Measurements from ENCODE around the gene FOXN3.

The FOXN3 gene

DNA sequence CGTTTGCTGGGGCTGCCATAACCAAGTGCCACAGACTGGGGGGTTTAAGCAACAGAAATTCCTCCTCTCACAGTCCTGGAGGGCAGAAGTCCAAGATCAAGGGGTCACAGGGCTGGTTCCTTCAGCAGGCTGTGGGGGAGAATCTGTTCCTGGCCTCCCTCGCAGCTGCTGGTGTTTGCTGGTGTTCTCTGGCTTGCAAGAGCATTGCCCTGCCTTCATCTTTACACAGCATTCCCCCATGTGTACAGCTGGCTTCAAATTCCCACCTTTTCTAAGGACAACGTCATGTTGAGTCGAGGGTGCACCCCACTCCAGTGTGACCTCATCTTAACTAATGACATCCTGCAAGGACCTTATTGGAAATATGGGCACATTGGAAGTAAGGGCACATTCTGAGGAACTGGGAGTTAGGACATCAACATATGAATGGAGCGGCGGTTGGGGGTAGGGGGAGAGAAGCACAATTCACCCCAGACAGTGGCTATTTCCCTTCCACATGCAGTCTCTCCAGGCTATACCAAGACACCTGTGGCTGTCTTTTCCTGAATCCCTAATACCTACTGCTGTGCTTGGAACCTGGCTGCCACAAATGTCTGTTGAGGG lies 123.6 kb downstream of the FOXN3 start:
- Histone ChIP-seq H3K27ac (ENCODE audit: low read length) (no peak overlapping the region), H3K9me3 (ENCODE audit: control insufficient read depth, insufficient read depth, low read length) (no peaks in the 10 kb centered on the region), H3K4me3 (ENCODE audit: low read length) (no peak overlapping the region), H3K4me1 (ENCODE audit: control insufficient read depth, insufficient read depth, low read length) (peaks cover 20% of the 10 kb centered on the region), H3K36me3 (ENCODE audit: control insufficient read depth, insufficient read depth, low read length) (no peaks in the 10 kb centered on the region), H3K27me3 (ENCODE audit: control insufficient read depth, insufficient read depth, low read length) (no peaks in the 10 kb centered on the region)
- DNase-seq (ENCODE audit: low read depth, low spot score), result peak; percentile 67
- WGBS (ENCODE audit: insufficient coverage, insufficient read length), result no CpG with 5 or more reads among the region's 6 CpGs

DNA sequence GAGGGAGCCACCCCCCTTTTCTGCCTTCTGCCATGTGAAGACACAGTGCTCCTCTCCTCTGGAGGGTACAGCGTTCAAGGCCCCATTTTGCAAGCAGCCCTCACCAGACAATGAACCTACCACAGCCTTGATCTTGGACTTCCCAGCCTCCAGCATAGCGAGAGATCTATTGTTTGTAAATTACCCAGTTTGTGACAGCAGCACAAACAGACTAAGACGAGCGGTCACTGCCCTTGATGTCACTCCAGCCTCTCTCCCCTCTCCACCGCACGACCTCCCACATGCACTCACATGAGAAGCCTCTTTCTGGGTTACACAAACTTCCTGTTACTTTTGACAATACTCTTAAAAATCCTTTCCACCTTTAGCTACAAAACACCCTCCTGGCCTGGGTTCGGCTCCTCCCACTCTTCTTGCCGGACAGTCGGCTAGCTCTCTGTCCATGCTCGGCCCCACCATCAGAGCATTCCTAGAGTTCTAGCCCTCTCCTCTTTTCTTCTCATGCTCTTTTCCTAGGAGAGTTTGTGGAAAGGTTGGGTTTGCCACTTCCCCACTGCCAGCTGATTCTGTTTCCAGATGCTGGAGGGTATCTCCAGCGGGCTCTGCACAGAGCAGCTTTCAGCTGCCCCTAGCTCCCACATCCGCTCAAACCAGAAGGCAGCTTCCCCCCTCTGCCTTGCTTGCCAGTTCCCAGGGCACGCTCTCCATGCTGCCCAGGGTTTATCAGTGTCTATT lies 124.3 kb downstream of the FOXN3 start:
- WGBS (ENCODE audit: insufficient coverage, insufficient read length), result no CpG with 5 or more reads among the region's 13 CpGs
- H3K36me3 ChIP-seq (ENCODE audit: control insufficient read depth, insufficient read depth, low read length), result no peaks in the 10 kb centered on the region
- H3K4me3 ChIP-seq (ENCODE audit: low read length), result no peak overlapping the region
- no peaks in the 10 kb centered on the region for H3K27me3 ChIP-seq (ENCODE audit: control insufficient read depth, insufficient read depth, low read length)
- no peaks in the 10 kb centered on the region for H3K9me3 ChIP-seq (ENCODE audit: control insufficient read depth, insufficient read depth, low read length)
- peaks cover 20% of the 10 kb centered on the region for H3K4me1 ChIP-seq (ENCODE audit: control insufficient read depth, insufficient read depth, low read length)
- DNase-seq (ENCODE audit: low read depth, low spot score), result no peak
- no peak overlapping the region for H3K27ac ChIP-seq (ENCODE audit: low read length)

GRCh38 chr14:89291351-89291940 lies 125.6 kb downstream of the FOXN3 start:
- Histone ChIP-seq H3K9me3 (ENCODE audit: control insufficient read depth, insufficient read depth, low read length) (no peaks in the 10 kb centered on the region), H3K36me3 (ENCODE audit: control insufficient read depth, insufficient read depth, low read length) (no peaks in the 10 kb centered on the region), H3K27ac (ENCODE audit: low read length) (no peak overlapping the region), H3K4me3 (ENCODE audit: low read length) (no peak overlapping the region), H3K4me1 (ENCODE audit: control insufficient read depth, insufficient read depth, low read length) (peaks cover 20% of the 10 kb centered on the region), H3K27me3 (ENCODE audit: control insufficient read depth, insufficient read depth, low read length) (no peaks in the 10 kb centered on the region)
- no peak for DNase-seq (ENCODE audit: low read depth, low spot score)
- no CpG with 5 or more reads among the region's 9 CpGs for WGBS (ENCODE audit: insufficient coverage, insufficient read length)

DNA sequence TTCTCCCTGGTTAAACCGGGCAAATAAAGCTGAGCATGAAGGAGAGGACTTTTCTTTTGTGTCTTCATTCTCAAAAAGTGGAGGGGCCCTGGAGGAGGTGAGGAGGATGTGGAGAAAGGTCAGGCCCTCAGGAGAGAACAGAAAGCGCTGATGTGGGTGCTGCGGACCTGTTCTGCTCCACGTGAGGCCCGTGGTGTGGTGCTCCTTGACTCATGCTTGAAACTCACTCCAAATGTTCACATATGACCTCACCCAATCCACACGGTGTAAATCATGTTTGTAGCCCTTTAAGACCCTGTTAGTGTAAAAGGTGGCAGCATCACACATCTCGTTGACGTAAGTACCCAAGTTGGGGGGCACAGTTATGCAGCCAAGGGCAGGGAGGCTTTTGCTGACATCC lies 126.2 kb downstream of the FOXN3 start:
- no peaks in the 10 kb centered on the region for H3K27me3 ChIP-seq (ENCODE audit: control insufficient read depth, insufficient read depth, low read length)
- H3K4me3 ChIP-seq (ENCODE audit: low read length), result no peak overlapping the region
- H3K27ac ChIP-seq (ENCODE audit: low read length), result no peak overlapping the region
- peaks cover 21% of the 10 kb centered on the region for H3K4me1 ChIP-seq (ENCODE audit: control insufficient read depth, insufficient read depth, low read length)
- no CpG with 5 or more reads among the region's 8 CpGs for WGBS (ENCODE audit: insufficient coverage, insufficient read length)
- H3K36me3 ChIP-seq (ENCODE audit: control insufficient read depth, insufficient read depth, low read length), result no peaks in the 10 kb centered on the region
- no peaks in the 10 kb centered on the region for H3K9me3 ChIP-seq (ENCODE audit: control insufficient read depth, insufficient read depth, low read length)
- no peak for DNase-seq (ENCODE audit: low read depth, low spot score)

DNA sequence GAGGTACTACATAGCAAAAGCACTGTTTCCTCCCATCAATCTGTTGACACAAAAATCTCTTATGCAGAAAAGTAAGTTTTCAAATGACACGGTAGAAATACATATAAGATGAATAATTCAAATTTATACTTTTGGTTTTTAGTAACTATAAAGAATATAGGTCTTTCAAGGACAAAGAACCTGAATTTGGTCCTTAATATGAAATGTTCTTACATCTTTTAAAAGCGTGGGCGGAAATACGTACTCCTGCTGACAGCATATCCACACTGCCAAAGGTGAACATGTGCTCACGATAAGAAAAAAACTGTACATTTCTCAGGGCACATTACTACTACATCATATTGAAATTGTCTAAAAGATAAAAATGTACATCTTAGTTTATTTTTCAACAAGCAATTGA lies 127.6 kb downstream of the FOXN3 start:
- Histone ChIP-seq H3K36me3 (ENCODE audit: control insufficient read depth, insufficient read depth, low read length) (no peaks in the 10 kb centered on the region), H3K4me1 (ENCODE audit: control insufficient read depth, insufficient read depth, low read length) (peaks cover 19% of the 10 kb centered on the region), H3K4me3 (ENCODE audit: low read length) (no peak overlapping the region), H3K27ac (ENCODE audit: low read length) (no peak overlapping the region), H3K27me3 (ENCODE audit: control insufficient read depth, insufficient read depth, low read length) (no peaks in the 10 kb centered on the region), H3K9me3 (ENCODE audit: control insufficient read depth, insufficient read depth, low read length) (no peaks in the 10 kb centered on the region)
- DNase-seq (ENCODE audit: low read depth, low spot score), result no peak
- no CpG with 5 or more reads among the region's 5 CpGs for WGBS (ENCODE audit: insufficient coverage, insufficient read length)

DNA sequence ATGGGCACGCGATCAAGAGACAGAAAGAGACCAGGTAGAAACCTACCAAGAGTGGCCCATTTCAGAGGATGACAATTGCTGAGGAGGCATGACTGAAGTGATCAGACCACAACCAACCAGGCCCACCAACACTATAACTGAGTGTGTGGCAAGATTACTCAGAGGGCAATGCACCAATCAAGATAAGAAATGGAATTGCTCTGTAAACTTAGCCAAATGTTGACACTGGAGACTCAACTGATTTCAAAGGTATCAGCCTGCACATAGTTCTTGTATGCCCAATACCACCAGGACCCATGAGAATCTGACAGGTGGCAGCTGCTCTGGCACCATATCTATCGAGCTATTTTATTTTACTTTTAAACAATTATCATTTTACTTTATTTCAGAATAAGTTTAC lies 128.9 kb downstream of the FOXN3 start:
- no CpG with 5 or more reads among the region's 3 CpGs for WGBS (ENCODE audit: insufficient coverage, insufficient read length)
- H3K36me3 ChIP-seq (ENCODE audit: control insufficient read depth, insufficient read depth, low read length), result no peaks in the 10 kb centered on the region

GRCh38 chr14:89284333-89285058 lies 132.5 kb downstream of the FOXN3 start:
- no peaks in the 10 kb centered on the region for H3K9me3 ChIP-seq (ENCODE audit: control insufficient read depth, insufficient read depth, low read length)
- no peak overlapping the region for H3K4me3 ChIP-seq (ENCODE audit: low read length)
- peaks cover 4% of the 10 kb centered on the region; the same call in 1 of the 2 replicates for H3K36me3 ChIP-seq (ENCODE audit: control insufficient read depth, insufficient read depth, low read length)
- no peak overlapping the region for H3K27ac ChIP-seq (ENCODE audit: low read length)
- WGBS (ENCODE audit: insufficient coverage, insufficient read length), result no CpG with 5 or more reads among the region's 13 CpGs
- DNase-seq (ENCODE audit: low read depth, low spot score), result no peak
- no peaks in the 10 kb centered on the region for H3K27me3 ChIP-seq (ENCODE audit: control insufficient read depth, insufficient read depth, low read length)
- peaks cover 5% of the 10 kb centered on the region; the same call in 1 of the 2 replicates for H3K4me1 ChIP-seq (ENCODE audit: control insufficient read depth, insufficient read depth, low read length)

More for the DNA sequence above, 128.9 kb downstream of the FOXN3 start:
- H3K4me1 ChIP-seq (ENCODE audit: control insufficient read depth, insufficient read depth, low read length), result peaks cover 11% of the 10 kb centered on the region
- H3K27ac ChIP-seq (ENCODE audit: low read length), result no peak overlapping the region
- H3K9me3 ChIP-seq (ENCODE audit: control insufficient read depth, insufficient read depth, low read length), result no peaks in the 10 kb centered on the region
- no peak overlapping the region for H3K4me3 ChIP-seq (ENCODE audit: low read length)
- H3K27me3 ChIP-seq (ENCODE audit: control insufficient read depth, insufficient read depth, low read length), result no peaks in the 10 kb centered on the region
- no peak for DNase-seq (ENCODE audit: low read depth, low spot score)

DNA sequence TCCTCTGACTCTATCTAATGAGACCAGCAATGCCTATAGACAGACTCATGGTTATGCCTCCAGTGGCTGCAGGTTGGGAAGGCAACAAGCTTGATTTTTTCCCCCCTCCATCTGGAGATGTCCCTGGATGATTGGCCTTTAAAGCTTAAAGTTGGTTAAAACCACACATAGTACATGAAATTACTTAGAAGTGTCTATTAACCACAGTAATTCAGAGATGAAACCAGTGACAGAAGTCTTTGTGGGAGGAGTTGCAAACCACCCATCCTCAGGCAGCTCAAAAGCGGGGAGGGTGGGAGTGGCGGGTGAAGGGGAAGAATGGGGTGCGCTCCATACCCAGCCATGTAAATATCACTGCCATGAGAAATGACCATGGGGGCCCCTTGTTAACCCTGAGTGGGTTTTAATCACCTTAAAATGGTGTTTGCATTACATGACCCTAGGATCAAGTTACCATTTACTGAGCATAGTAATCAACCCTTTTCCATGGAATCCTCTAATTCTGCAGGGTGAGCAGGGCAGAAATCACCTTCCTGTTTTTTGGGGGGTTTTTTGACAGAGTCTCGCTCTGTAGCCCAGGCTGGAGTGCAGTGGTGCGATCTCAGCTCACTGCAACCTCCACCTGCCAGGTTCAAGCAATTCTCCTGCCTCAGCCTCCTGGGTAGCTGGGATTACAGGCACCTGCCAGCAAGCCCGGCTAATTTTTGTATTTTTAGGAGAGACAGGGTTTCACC lies 133.5 kb downstream of the FOXN3 start:
- peaks cover 5% of the 10 kb centered on the region; the same call in 1 of the 2 replicates for H3K4me1 ChIP-seq (ENCODE audit: control insufficient read depth, insufficient read depth, low read length)
- H3K9me3 ChIP-seq (ENCODE audit: control insufficient read depth, insufficient read depth, low read length), result no peaks in the 10 kb centered on the region
- H3K27me3 ChIP-seq (ENCODE audit: control insufficient read depth, insufficient read depth, low read length), result no peaks in the 10 kb centered on the region
- no peak overlapping the region for H3K27ac ChIP-seq (ENCODE audit: low read length)
- peaks cover 4% of the 10 kb centered on the region; the same call in 1 of the 2 replicates for H3K36me3 ChIP-seq (ENCODE audit: control insufficient read depth, insufficient read depth, low read length)
- H3K4me3 ChIP-seq (ENCODE audit: low read length), result no peak overlapping the region
- DNase-seq (ENCODE audit: low read depth, low spot score), result no peak
- WGBS (ENCODE audit: insufficient coverage, insufficient read length), result no CpG with 5 or more reads among the region's 6 CpGs

DNA sequence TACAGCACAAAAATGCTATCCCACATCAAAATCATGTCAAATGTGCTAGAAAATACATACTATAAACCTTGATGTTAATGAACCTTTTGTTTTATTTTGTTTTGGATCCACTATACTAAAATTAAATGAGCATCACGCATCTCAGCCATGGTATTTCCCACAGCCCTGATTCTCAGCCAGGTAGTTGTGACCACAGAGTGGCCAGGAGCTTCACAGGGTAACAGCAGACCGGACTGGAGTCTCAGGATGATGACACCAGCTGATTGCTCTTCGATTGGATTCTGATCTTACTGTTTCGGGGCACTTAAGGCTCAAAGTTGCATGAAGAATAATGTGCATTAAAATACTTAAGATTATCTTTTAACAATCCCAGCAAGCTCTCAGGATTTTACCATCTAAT lies 134.8 kb downstream of the FOXN3 start:
- H3K27me3 ChIP-seq (ENCODE audit: control insufficient read depth, insufficient read depth, low read length), result no peaks in the 10 kb centered on the region
- no peak for DNase-seq (ENCODE audit: low read depth, low spot score)
- peaks cover 5% of the 10 kb centered on the region; the same call in 1 of the 2 replicates for H3K4me1 ChIP-seq (ENCODE audit: control insufficient read depth, insufficient read depth, low read length)
- H3K27ac ChIP-seq (ENCODE audit: low read length), result no peak overlapping the region
- peaks cover 4% of the 10 kb centered on the region; the same call in 1 of the 2 replicates for H3K36me3 ChIP-seq (ENCODE audit: control insufficient read depth, insufficient read depth, low read length)
- no CpG with 5 or more reads among the region's 4 CpGs for WGBS (ENCODE audit: insufficient coverage, insufficient read length)
- no peak overlapping the region for H3K4me3 ChIP-seq (ENCODE audit: low read length)
- H3K9me3 ChIP-seq (ENCODE audit: control insufficient read depth, insufficient read depth, low read length), result no peaks in the 10 kb centered on the region

GRCh38 chr14:89280600-89280999 lies 136.4 kb downstream of the FOXN3 start:
- peaks cover 3% of the 10 kb centered on the region; the same call in 1 of the 2 replicates for H3K4me1 ChIP-seq (ENCODE audit: control insufficient read depth, insufficient read depth, low read length)
- DNase-seq (ENCODE audit: low read depth, low spot score), result no peak
- no peaks in the 10 kb centered on the region for H3K27me3 ChIP-seq (ENCODE audit: control insufficient read depth, insufficient read depth, low read length)
- no CpG with 5 or more reads among the region's 10 CpGs for WGBS (ENCODE audit: insufficient coverage, insufficient read length)
- no peak overlapping the region for H3K27ac ChIP-seq (ENCODE audit: low read length)
- peaks cover 4% of the 10 kb centered on the region; the same call in 1 of the 2 replicates for H3K36me3 ChIP-seq (ENCODE audit: control insufficient read depth, insufficient read depth, low read length)
- H3K9me3 ChIP-seq (ENCODE audit: control insufficient read depth, insufficient read depth, low read length), result no peaks in the 10 kb centered on the region
- no peak overlapping the region for H3K4me3 ChIP-seq (ENCODE audit: low read length)
